Renal cortical epithelial cell (primary cell): Measurements from ENCODE around the gene NUDT16L1. TPM values are rescaled to one million over a fixed set of nuclear protein-coding genes. Genes with fewer than 3 reads are reported as not detected.

Experiments used
- DNase-seq: peaks from one replicate; pipeline ENCODE4 v3.0.0-alpha.2; 2011; ENCODE audit warnings: low read depth
- total RNA-seq: library from RNA; depleted of rRNA; stranded (reverse); fragments of >200 nt; gene quantifications from 2 replicates; pipeline ENCODE4 v1.2.3, GENCODE V29; 2014

Gene NUDT16L1
- 30.9 and 49.2 TPM in 2 replicates for total RNA-seq

GRCh38 chr16:4693296-4693955 lies at the start of gene NUDT16L1:
Gene NUDT16L1, plus strand, starts transcription at chr16:4693562. Its CDS starts 165 bp downstream, at chr16:4693727.
- peak; percentile 77 for DNase-seq

- no peak for DNase-seq
Measured at GRCh38 chr16:4646773-4647643, 46.4 kb upstream of the NUDT16L1 start.

DNA sequence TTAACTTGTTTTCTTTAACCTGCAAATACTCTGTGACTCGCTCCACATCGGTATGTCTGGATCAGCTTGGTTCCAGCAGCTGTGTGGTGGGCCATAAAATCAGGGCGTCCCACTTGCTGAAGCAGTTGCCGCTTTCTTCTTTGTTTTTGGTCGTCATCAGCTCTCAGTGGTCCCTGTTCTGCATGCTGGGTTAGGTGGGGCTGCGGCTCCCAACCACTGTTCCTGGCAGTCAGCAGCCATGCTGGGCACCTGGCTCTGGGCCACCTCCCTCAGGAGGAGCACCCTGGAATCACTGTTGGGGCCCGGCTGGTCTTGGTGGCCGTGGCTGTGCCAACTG lies 45.8 kb upstream of the NUDT16L1 start:
- DNase-seq, result no peak

DNA sequence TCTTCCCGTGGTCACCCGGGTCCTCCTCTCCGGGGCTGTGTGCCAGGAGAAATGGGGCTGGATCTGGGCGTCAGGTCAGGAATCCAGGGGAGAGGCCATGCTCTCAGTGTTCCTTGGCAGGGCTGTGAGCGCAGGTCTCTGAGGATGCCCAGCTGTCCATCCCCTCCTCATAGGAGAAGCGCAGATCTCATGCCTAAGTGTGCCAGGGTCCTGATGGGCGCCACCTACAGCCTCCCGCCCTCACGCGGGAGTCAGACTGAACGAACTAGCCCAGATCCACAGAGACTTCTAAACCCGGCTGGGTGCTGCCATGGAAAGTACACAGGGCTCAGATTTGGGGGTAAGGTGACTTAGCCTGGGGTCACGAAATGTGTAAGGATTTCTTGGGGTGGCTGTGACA lies 44.4 kb upstream of the NUDT16L1 start:
- DNase-seq, result no peak

DNA sequence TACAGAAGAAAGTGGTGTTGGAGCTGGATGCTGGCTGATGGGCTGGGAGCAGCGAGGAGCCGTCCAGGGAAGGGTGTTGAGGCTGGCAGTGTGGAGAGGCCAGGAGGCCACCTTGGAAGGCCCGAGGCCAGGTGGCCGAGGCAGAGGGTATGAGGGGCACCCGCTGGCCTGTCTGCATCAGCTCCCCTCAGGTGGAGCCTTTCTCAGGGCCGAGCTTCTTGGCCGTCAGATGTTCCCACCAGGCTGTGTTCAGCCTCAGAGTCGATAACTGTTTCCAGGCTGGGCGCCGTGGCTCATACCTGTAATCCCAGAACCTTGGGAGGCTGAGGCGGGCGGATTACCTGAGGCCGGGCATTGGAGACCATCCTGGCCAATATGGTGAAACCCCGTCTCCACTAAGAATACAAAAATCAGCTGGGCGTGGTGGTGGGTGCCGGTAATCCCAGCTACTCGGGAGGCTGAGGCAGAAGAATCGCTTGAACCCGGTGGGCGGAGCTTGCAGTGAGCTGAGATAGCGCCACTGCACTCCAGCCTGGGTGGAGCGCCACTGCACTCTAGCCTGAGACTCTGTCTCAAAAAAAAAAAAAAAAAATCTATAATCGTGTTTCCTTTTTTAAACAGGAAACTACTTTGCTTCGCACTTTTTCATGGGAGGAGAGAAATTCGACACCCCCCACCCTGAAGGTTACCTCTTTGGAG lies 43.5 kb upstream of the NUDT16L1 start:
- DNase-seq, result no peak

GRCh38 chr16:4650443-4651074 lies 42.8 kb upstream of the NUDT16L1 start:
- peak; percentile 37 for DNase-seq

DNA sequence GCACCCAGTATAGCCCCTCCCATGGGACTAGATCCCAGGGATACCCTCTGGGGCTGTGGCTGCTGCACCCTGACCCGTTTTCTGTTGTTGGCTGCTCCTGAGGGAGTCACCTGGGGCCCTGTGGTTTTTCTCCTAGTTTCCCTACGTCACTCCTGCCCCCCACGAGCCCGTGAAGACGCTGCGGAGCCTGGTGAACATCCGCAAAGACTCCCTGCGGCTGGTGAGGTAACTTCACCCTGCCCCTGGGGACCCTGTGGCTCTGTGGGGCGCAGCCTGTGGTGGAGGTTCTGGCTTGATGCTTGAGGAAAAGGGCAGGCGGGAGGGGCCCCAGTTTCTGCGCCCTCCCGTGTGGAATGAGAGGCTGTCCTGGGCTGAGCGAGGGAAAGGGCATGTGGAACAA lies 41.5 kb upstream of the NUDT16L1 start:
- DNase-seq, result no peak

DNA sequence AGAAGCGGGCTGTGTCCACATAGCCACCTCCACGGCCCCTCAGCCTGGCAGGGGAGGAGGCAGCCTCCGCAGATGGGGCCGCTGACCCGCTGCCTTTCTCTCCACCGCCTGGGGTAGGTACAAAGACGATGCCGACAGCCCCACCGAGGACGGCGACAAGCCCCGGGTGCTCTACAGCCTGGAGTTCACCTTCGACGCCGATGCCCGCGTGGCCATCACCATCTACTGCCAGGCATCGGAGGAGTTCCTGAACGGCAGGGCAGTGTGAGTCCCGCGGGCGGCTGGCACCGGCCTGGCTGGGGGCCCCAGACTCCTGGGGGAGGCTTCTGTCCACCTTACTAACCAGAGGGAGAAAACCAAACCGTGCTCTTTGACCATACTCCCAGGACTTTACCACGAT lies 40.8 kb upstream of the NUDT16L1 start:
- DNase-seq, result no peak

- DNase-seq, result peak; percentile 76
Measured at GRCh38 chr16:4654011-4654963, 39.1 kb upstream of the NUDT16L1 start.

- no peak for DNase-seq
Measured at GRCh38 chr16:4654964-4655590, 38.3 kb upstream of the NUDT16L1 start.

- DNase-seq, result no peak
Measured at GRCh38 chr16:4655801-4656200, 37.6 kb upstream of the NUDT16L1 start.

DNA sequence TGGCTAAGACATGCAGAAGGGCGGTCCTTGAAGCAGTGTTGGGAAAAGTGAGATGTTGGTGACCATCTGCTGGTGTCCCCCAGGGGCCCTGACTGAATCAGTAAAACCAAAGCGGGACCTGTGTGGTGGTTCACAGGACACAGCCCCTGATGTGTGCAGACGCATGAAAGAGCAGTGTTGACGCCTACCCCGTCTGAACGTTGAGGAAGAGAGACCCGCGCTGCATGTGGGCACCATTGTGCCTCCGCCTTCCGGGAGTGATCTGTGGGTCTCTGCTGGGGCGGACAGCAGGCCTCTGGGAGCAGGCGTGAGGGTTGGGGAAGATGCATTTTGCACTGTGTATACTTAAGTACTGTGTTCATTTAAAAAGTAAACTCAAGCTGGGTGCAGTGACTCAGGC lies 37.1 kb upstream of the NUDT16L1 start:
- no peak for DNase-seq

DNA sequence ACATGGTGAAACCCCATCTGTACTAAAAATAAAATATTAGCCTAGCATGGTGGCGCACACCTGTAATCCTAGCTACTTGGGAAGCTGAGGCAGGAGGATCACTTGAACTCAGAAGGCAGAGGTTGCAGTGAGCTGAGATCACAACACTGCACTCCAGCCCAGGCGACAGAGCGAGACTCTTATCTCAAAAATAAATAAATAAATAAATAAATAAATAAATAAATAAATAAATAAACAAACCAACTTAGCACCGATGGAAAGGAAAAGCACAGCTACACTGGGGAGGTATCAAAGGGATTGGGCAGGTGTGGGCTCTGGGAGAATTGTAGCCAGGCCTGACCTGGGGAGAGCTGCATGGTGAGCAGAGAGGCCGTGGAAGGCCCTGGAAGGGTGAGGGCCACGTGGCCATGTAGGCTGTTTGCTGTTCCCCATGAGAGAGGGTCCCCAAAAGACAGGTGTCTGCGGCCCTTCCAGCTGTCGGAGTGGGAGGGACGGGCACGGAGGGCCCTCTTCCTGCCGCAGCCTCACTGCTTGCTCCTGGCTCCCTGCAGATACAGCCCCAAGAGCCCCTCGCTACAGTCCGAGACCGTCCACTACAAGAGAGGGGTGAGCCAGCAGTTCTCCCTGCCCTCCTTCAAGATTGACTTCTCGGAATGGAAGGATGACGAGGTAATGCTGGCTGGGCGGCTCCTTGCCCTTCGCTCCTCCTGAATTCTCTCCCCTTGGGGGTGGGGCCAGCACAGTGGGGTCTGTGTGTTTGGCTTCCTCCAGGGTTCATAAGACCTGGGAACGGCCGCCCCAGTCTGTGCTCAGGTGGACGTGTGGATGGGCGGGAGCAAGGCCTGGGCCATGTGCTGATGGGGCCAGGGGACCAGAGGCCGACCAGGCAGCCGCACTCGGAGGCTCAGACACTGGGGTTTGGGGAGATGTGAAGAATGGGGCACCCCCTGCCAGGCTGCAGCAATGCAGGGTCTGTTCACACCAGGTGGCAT lies 36.4 kb upstream of the NUDT16L1 start:
- no peak for DNase-seq

- no peak for DNase-seq
Measured at GRCh38 chr16:4659363-4660353, 33.7 kb upstream of the NUDT16L1 start.

DNA sequence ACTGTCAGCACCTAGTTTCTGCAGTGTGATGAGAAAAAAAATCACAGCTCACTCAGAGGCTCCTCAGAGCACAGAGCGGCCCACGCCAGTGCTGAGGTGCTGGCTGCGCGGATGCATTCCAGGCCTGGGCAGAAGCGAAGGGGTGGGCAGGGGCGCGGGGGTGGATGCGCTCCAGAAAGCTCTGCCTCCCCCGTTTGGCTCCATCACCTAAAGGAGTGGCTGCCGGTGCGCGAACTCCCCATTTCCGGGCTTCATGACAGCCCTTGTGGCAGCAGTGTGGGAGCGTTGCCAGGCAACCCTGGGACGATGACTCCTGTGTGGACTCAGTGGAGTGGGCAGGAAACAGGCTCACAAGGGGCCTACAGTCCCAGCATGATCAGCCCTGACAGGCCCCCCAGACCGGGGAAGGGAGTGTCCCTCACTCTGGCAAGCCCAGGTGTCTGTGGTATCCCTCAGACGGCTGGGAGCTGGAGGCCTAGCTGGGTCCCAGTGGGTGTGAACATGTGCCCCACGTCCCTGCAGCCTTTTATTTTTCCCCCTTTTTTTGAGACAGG lies 32.8 kb upstream of the NUDT16L1 start:
- peak; percentile 83 for DNase-seq

DNA sequence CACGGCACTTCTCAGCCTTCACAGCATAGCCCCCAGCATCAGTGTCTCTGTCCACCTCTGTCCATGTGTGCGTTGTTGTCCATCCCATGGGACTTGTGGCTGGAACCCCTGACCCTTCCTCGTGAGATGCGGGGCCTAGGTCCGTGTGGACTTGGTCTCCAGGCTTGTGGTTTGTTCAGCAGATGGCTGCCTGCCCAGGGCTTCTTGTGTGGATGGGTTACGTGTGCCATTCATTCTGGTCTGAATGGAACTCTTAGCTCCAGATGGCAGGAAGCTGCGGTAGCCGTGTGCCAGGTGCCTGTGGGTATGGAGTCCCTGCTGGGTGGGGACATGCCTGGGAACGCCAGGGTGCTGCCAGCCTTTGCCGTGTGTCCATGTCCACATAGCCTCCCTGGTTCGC lies 31.7 kb upstream of the NUDT16L1 start:
- no peak for DNase-seq

DNA sequence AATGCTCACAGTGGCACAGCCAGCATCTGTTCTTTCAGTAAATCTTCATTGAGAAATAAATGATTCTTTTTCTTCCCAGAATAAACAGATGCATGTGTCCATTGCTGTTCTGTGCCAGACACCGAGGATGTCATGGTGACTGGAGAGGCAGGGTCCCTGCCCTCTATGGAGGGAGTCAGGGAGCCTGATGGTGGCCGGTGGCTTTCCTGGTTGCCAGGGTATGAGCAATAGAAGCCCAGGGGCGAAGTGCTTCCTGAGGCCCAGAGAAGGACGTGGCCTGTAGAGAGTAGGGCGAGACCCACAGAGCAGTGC lies 29.9 kb upstream of the NUDT16L1 start:
- DNase-seq, result no peak
